ENCODE results near the gene ST3GAL2.
"Not testable (repeated sequence)": the region's sequence is repeated elsewhere in the genome, so short reads cannot be mapped to it uniquely, and the experiment has no call there.

Gene ST3GAL2

GRCh38 chr16:70413572-70413971 is 25.3 kb downstream of the ST3GAL2 start:
- not testable (repeated sequence) for DNase-seq

DNA sequence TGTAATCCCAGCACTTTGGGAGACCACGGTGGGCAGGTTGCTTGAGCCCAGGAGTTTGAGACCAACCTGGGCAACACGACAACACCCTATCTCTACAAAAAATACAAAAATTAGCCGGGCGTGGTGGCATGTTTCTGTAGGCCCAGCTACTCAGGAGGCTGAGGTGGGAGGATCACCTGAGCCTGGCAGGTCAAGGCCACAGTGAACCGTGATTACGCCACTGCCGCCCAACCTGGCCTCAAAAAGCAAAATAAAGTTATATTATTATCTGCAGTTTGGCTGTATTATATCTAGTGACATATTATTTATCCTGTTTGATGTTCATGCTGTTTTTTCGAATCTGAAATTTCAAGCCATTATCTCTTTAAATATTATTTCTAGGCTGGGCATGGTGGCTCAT is 26.5 kb downstream of the ST3GAL2 start:
- no peak for DNase-seq

DNA sequence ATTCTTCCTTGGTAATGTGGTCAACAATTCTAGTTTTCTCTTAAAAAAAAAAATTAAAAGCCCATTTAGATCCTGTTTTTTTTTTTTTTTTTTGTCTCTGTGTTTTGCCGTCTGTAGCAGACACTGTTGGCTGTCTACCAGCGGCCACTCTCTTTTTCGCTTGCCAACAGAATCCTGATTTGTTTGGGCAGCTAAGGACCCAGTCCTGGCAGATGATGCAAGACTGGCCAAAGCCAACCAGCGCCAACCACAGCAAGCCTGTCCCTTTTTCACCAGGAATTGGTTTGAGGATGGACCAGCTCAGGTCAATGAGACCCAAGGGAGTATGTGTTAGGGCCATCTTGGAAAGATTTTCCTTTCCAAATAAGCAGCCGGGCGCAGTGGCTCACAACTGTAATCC is 28.2 kb downstream of the ST3GAL2 start:
- DNase-seq, result no peak

DNA sequence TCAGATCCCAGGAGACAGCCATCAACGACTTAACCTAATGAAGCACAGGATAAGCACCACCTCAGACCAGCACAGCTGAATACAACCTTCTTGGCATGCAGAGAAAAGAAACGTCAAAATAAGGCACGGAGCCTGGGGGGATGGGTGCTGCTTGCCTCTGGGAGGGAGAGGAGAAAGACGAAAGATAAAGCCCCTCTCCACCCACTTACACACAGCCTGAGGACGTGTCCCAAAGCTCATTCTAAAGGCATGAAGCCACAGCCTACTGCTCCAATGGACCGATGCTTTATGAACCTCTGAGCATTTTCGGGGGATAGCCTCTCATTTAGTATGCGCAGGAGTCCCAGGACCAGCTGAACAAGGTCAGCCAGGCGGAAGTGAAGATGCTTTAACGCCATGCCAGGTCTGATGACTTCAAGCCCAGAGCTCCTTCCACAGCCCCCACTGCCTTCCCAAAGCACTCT is 31.1 kb downstream of the ST3GAL2 start:
- DNase-seq, result no peak

GRCh38 chr16:70406104-70406503 is 32.8 kb downstream of the ST3GAL2 start:
- not testable (repeated sequence) for DNase-seq

DNA sequence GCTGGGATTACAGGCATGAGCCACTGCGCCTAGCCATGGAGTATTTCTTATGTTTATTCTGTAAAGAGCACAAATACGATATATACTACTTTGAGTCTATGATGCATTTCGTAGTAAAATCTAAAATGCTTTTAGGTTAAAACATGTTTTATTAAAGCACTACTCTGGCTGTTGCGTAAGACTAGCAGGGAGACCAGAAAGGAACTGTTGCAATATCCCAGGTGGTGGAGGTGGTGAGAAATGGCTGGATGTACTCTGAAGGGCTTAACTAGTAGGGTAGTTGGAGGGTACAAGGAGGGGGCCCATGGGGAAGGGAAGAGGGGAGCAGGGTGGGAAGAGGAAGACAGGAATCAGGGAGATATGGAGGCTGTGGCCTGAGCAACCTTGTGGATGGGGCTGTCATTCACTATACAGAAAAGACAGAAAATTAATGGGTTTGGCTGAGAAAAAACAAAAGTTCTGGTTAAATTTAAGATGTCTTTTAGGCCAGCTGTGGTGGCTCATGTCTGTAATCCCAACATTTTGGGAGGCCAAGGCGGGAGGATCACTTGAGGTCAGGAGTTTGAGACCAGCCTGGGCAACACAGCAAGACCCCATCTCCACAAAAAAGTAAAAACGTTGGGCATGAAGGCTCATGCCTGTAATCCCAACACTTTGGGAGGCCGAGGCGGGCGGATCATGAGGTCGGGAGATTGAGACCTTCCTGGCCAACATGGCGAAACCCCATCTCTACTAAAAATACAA is 35.8 kb downstream of the ST3GAL2 start:
- DNase-seq, result no peak

GRCh38 chr16:70399951-70400350 is 38.9 kb downstream of the ST3GAL2 start:
- DNase-seq, result no peak

- no peak for DNase-seq
These were observed 39.5 kb downstream of the ST3GAL2 start for GRCh38 chr16:70399381-70399780.

- no peak for DNase-seq
These were observed 40.6 kb downstream of the ST3GAL2 start for GRCh38 chr16:70398177-70398743.

- DNase-seq, result no peak
These were observed 42.5 kb downstream of the ST3GAL2 start for GRCh38 chr16:70396246-70396904.

DNA sequence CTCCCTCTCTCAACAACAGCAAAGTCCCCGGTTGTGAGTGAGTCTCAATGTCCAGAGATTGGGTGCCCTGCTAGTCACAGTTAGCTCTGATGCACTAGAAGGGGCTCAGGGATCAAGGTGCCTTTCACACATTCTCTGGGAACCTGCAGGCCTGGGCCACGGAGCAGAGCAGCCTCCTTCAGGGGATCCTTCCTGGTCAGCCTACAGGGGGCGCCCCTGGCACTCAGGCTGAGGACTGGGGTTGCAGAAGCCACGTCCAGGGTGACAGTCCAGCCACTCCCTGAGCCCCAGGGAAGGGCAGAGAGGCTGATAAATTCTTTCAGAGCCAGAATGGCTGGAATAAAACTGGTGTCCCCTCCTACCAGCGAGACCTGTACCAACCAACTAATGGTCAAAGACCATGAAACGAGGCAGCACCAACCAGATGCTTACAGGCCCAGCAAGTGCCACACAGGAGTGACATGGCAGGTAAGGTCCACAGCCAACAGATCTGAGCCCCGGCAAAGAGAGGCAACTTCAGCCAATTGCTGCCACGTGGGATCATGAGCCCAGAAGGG is 43.5 kb downstream of the ST3GAL2 start:
- DNase-seq, result no peak

GRCh38 chr16:70394853-70395252 is 44.0 kb downstream of the ST3GAL2 start:
- DNase-seq, result no peak

DNA sequence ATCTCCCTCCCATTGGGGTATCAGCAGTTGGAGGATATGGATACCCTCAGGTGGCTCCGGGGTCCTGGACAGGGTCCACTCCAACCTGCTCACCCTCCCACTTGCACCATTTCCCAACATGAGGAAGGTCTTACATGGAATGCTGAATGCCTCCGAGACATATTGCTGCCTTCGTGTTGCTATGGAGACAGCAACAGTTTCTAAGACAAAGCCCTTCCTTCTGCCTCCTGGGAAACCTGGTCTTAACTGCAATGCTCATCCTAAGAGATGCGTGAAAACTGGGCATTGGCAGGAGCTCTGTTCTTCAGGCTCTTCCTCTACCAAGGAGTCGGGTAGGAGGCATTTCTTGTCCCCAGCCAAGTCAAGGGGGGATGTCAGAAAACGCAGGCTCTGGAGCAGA is 45.2 kb downstream of the ST3GAL2 start:
- DNase-seq, result no peak

DNA sequence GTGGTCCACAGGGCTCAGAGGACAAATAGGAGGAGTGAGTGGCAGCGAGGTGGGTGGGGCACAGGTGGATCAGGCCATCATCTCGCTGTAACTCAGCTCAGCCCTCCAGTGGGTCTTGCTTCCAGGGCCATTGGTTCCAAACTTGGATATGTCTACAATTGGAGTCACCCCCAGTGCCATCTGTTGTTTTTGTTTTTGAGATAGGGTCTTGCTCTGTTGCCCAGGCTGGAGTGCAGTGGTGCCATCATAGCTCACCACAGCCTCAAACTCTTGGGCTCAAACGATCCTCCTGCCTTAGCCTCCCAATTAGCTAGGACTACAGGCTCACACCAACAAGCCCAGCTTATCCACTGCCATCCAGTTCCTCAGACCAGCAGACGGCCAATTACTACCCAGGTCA is 46.3 kb downstream of the ST3GAL2 start:
- no peak for DNase-seq

- DNase-seq, result no peak
These were observed 46.9 kb downstream of the ST3GAL2 start for GRCh38 chr16:70391881-70392481.

DNA sequence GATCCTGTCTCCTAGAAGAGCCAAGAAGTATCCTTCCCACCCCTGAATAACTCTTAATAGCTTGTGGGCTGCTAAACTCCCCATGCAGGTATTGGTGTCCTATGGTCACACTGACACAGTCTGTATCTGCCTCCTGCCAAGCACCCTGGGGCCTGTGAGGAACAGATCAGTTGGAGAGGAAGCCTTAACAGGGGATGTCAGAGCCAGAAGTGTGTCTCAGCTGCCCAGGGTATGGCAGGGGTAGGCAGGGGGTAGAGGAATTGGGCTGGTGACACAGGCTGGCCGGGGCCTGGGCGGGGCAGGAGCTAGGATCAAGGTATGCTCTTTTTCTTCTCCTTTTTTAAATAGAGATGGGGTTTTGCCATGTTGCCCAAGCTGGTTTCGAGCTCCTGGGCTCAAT is 47.5 kb downstream of the ST3GAL2 start:
- DNase-seq, result no peak

- DNase-seq, result no peak
These were observed 48.1 kb downstream of the ST3GAL2 start for GRCh38 chr16:70390774-70391173.

GRCh38 chr16:70388006-70388680 is 50.8 kb downstream of the ST3GAL2 start:
- DNase-seq, result no peak

DNA sequence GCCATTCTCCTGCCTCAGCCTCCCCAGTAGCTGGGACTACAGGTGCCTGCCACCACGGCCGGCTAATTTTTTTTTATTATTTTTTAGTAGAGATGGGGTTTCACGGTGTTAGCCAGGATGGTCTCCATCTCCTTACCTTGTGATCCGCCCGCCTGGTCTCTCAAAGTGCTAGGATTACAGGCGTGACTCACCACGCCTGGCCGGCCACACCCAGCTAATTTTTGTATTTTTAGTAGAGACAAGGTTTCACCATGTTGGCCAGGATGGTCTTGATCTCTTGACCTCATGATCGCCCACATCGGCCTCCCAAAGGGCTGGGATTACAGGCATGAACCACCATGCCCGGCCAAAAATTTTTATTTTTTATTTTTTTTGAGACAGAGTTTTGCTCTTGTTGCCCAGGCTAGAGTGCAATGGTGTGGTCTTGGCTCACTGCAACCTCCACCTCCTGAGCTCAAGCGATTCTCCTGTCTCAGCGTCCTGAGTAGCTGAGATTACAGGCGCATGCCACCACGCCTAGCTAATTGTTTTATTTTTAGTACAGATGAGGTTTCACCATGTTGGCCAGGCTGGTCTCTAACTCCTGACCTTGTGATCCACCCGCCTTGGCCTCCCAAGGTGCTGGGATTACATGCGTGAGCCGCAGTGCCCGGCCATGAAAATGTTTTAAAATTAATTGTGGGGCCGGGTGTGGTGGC is 52.5 kb downstream of the ST3GAL2 start:
- not testable (repeated sequence) for DNase-seq

- DNase-seq, result no peak
These were observed 55.4 kb downstream of the ST3GAL2 start for GRCh38 chr16:70383421-70383960.

GRCh38 chr16:70381604-70382342 is 57.1 kb downstream of the ST3GAL2 start:
- DNase-seq, result no peak
